Coronary artery (tissue), 2 donors: ENCODE results near the gene RAD51B.

ENCODE experiments used
- DNase-seq: peaks from one replicate; pipeline ENCODE4 v3.0.0-alpha.2; 2017; ENCODE audit warnings: low spot score
- H3K27ac ChIP-seq, 2 donors: fragments of 200-600 bp; sonication (generic); one replicate each; pipeline ENCODE4 v1.5.1; 2016 to 2019
- H3K4me3 ChIP-seq: fragments of 200-600 bp; sonication (generic); 2 replicates; pipeline ENCODE4 v1.5.1; 2016; ENCODE audit warnings: mild to moderate bottlenecking, moderate library complexity
- TF ChIP-seq, protein P1 (sequence below): fragments of 200-600 bp; sonication (generic); IDR thresholded peaks from one replicate; pipeline ENCODE4 v1.5.1; 2019; ENCODE audit warnings: antibody characterized with exemption

The RAD51B gene

DNA sequence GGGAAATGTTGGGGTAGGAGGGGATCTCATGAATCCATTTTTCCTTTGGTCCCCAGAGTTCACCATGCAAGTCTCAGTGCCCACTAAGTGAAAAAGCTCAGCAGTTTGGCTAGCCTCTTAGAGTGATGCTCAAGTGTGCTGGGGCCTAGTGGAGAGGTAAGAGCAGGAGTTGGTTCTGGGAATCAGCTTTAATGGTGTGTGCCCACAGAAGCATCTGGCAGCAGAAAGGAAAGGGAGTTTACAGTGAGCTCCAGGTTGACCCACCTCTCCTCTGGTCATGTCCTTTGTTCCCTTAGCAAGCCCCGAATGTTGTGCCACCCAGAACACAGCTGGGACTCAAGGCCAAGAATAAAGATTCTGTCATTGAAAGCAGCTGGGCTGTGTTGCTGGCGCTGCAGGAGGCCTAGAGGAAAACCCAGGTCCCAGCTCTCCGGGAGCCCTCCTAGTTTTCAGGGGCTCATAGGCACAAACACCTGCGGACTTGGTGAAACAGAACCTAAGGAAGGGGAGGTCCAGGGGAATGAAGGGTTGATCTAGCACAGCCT lies 652.5 kb downstream of the RAD51B start:
- H3K27ac ChIP-seq = no peak overlapping the region
- no peak overlapping the region for H3K4me3 ChIP-seq
- no peak for DNase-seq
- TF ChIP-seq, protein P1, sequence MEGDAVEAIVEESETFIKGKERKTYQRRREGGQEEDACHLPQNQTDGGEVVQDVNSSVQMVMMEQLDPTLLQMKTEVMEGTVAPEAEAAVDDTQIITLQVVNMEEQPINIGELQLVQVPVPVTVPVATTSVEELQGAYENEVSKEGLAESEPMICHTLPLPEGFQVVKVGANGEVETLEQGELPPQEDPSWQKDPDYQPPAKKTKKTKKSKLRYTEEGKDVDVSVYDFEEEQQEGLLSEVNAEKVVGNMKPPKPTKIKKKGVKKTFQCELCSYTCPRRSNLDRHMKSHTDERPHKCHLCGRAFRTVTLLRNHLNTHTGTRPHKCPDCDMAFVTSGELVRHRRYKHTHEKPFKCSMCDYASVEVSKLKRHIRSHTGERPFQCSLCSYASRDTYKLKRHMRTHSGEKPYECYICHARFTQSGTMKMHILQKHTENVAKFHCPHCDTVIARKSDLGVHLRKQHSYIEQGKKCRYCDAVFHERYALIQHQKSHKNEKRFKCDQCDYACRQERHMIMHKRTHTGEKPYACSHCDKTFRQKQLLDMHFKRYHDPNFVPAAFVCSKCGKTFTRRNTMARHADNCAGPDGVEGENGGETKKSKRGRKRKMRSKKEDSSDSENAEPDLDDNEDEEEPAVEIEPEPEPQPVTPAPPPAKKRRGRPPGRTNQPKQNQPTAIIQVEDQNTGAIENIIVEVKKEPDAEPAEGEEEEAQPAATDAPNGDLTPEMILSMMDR = no peak

DNA sequence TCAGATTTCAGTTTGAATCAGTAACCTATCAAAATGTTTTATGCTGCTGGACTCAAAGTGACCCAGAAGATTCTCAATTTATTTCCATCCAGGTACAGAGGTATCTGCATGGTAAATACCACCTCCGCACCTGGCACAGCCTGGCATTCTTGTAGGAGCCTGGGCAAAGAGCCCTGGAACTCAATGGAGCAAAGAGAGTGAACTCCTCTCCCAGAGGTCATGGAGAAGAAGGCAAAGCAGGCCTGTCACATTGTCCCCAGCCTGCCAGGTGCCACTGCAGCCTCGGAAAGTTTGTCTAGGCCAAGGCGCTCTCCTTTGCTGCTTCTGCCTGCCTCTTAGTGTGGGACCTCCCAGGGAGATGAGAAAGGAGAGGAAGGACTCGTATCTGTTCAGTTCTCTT lies 653.5 kb downstream of the RAD51B start:
- no peak for DNase-seq
- TF ChIP-seq, protein P1 = no peak
- no peak overlapping the region for H3K27ac ChIP-seq

DNA sequence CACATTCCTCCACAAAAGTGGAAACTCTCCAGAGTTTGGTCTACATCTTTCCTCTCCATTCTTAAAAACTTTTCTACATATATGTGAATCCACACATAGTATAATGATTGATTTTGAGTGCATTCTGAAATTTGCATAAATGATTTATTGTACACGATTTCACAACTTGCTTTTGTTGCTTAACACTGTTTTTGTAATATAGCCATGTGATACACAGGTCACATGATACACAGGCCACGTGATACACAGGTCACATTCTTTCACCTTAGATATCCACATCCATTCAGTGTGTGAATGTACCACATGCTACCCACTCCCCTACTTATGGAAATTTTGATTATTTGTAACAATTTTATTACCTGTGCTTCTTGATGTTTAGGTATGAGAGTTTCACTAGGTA lies 654.2 kb downstream of the RAD51B start:
- DNase-seq = no peak
- TF ChIP-seq, protein P1 = no peak
- Histone ChIP-seq H3K27ac (no peak overlapping the region), H3K4me3 (no peak overlapping the region)

More for the DNA sequence above, 653.5 kb downstream of the RAD51B start:
- no peak overlapping the region for H3K4me3 ChIP-seq

DNA sequence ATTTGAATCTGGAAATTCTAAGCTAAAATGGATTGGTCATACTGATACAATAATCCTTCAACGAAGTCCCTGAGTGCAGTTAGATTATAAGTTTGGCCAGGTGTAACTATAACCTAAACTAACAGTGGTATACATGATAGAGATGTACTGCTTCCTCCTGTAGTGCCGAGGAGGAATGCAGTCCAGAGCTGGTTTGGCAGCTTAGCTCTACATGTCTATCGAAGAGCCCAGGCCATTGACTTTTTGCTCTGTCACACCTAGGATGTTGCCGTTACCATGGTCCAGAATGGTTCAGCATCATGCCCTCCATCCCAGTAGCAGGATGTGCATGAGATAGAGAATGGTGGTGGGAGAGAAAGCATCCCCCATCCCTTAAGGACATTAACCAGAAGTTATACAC lies 655.2 kb downstream of the RAD51B start:
- TF ChIP-seq, protein P1 = no peak
- no peak for DNase-seq
- Histone ChIP-seq H3K4me3 (no peak overlapping the region), H3K27ac (no peak overlapping the region)

DNA sequence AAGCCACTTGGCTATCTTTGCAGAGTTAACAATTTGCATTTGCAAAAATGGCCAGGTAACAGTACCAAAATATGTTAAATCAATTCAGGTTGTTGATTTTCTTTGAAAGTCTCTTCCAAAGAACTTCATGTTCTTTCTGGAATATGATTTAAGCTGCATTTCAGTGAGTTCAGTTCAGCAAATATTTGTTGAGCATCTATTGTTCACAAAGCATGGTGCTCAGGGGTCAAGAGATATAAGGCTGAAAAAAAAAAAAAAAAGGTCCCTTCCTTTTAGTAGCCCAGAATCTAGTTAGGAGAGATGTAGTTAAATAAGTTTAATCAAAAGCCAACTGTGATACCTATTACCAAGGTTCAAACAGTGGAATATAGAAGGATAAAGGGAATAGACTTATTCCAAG lies 656.2 kb downstream of the RAD51B start:
- peak overlapping the region in 1 of 2 donors; percentile 58 for H3K27ac ChIP-seq
- no peak overlapping the region for H3K4me3 ChIP-seq
- TF ChIP-seq, protein P1 = no peak
- DNase-seq = no peak

DNA sequence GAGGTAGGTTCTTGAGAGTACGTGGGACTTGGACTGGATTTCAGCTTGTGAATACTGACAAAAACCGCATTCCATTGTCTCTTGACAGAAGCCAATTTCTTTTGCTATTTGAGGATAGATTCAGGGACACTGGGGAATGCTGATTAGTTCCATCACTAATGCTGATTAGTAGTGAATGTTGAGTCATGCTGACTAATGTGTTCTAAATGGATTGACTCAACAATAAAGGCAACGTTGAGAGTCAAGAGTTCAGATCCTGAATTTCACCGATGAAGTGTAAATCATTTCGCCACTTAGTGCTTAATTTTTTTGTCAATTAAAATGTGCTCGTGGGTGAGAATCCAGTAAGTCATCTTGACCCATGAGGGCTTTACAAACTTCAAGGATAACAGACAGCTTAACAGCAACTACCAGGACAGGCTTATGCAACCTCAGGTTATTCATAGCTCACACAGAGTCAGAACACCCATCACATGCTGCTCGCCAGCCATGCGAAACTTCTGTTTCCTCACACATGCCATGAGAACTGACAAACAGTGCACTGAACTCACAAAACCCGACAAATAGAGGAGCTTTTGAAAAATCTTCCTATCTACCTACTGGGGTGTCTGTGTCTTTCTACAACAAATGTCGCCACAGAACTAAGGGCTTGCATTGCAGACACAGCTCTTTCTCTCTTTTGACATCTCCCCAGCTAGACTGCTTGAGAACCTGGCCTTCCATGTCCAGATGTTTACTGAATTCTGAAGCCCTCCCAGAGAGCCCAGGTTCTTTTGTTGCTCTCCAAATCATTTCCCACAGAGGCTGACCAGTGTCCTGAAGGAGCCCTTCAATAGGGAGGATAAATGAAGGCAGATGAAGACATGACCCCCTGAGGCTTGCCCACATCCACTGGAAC lies 656.9 kb downstream of the RAD51B start:
- Histone ChIP-seq H3K4me3 (no peak overlapping the region), H3K27ac (peak overlapping the region; percentile 47 to 58)
- DNase-seq = no peak
- TF ChIP-seq, protein P1 = no peak

DNA sequence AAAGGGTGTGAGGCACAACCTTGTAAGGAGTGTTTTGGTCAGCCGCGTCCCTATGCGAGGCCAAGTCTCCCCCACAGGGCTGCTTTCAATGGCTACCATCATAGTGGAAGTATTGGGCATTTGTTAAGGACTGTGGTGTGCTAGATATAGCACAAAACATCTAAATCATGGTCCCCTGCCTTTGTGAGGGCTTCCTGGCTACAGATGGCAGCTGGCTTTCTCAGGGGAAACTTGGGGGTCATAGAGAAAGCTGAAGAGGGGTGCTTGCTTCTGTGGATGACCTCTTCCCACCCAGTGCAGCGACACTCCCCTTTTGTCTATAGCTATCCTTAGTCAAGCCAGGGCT lies 657.5 kb downstream of the RAD51B start:
- Histone ChIP-seq H3K27ac (peak overlapping the region; percentile 47 to 58), H3K4me3 (no peak overlapping the region)
- DNase-seq = no peak
- TF ChIP-seq, protein P1 = no peak
